Endothelial cell of umbilical vein (primary cell): ENCODE data around the gene SHOX. TPM values are rescaled to one million over a fixed set of nuclear protein-coding genes. Genes with fewer than 3 reads are reported as not detected.

Source experiments
- BruUV-seq: library from RNA; stranded (reverse); fragments of 400-500 nt; replicated peaks from 2 replicates; lab custom pipeline; 2021; lab: Mats Ljungman, UMichigan
- CTCF ChIA-PET: fragments of 300-600, 350-600 bp; sonication (Branson Sonifier 250); formaldehyde crosslinking; loops from one replicate; lab custom pipeline; 2021; ENCODE audit warnings: antibody characterized with exemption, inconsistent platforms; lab: Charles Lee
- POLR2A ChIA-PET: fragments of 300-600, 350-600 bp; sonication (Branson Sonifier 250); formaldehyde crosslinking; loops from one replicate; lab custom pipeline; 2021; ENCODE audit warnings: antibody characterized with exemption, inconsistent platforms; lab: Charles Lee
- DNase-seq: peaks from one replicate; pipeline ENCODE4 v3.0.0-alpha.2; 2011; ENCODE audit warnings: low read depth, low spot score
- FAIRE-seq: peaks from 2 replicates; lab custom pipeline; 2011; peaks lifted over from hg19 to GRCh38; lab: Jason Lieb, UNC
- H2AFZ ChIP-seq: 2 replicates; pipeline ENCODE4 v1.6.0; 2012; ENCODE audit warnings: low read depth, low read length, control low read depth, inconsistent platforms
- H3K27ac ChIP-seq: 2 replicates; pipeline ENCODE4 v1.5.1; 2011; ENCODE audit warnings: low read depth, mild to moderate bottlenecking, control low read depth, low read length, moderate library complexity; ENCODE audit not compliant: insufficient read depth
- H3K27me3 ChIP-seq, 2 experiments: 2 replicates each; pipeline versions ENCODE4 v1.6.0 to v1.6.1; 2011; ENCODE audit warnings: low read length in 2 of 2, mixed read lengths in 1 of 2; ENCODE audit not compliant: control insufficient read depth in 2 of 2, insufficient read depth in 2 of 2
- H3K36me3 ChIP-seq, 2 experiments: 2 replicates in 1 of 2; 3 replicates in 1 of 2; pipeline ENCODE4 v1.5.1; 2011; ENCODE audit warnings: low read length in 2 of 2, mild to moderate bottlenecking in 1 of 2, moderate library complexity in 1 of 2; ENCODE audit not compliant: control insufficient read depth in 2 of 2, insufficient read depth in 2 of 2; ENCODE audit errors: extremely low read depth in 1 of 2
- H3K4me1 ChIP-seq: 3 replicates; pipeline ENCODE4 v1.5.1; 2011; ENCODE audit warnings: mild to moderate bottlenecking, low read length; ENCODE audit not compliant: control insufficient read depth, insufficient read depth; ENCODE audit errors: extremely low read depth
- H3K4me2 ChIP-seq: 2 replicates; pipeline ENCODE4 v1.6.1; 2011; ENCODE audit warnings: low read length, control low read depth, mixed read lengths; ENCODE audit not compliant: insufficient read depth
- H3K4me3 ChIP-seq, 3 experiments: fragments of 200-600 bp in 1 of 3; sonication (generic), shearing (Covaris generic) in 1 of 3; replicated peaks in 1 of 3; 2 replicates each; pipeline ENCODE4 v1.5.1; 2011 to 2016; ENCODE audit warnings: control low read depth in 3 of 3, low read length in 3 of 3, mild to moderate bottlenecking in 2 of 3, inconsistent platforms in 1 of 3, low read depth in 1 of 3, moderate library complexity in 1 of 3; ENCODE audit not compliant: insufficient read depth in 1 of 3
- H3K79me2 ChIP-seq: 2 replicates; pipeline ENCODE4 v1.6.0; 2012; ENCODE audit warnings: low read length, inconsistent platforms; ENCODE audit not compliant: control insufficient read depth, insufficient read depth
- H3K9ac ChIP-seq: replicated peaks from 2 replicates; pipeline ENCODE3; 2011; ENCODE audit warnings: low read length, control low read depth; ENCODE audit not compliant: insufficient read depth; ENCODE audit errors: extremely low read depth
- H3K9me1 ChIP-seq: replicated peaks from 3 replicates; pipeline ENCODE4 v1.6.0; 2011; ENCODE audit warnings: mild to moderate bottlenecking, low read length; ENCODE audit not compliant: control insufficient read depth, insufficient read depth; ENCODE audit errors: extremely low read depth
- H3K9me3 ChIP-seq: replicated peaks from 2 replicates; pipeline ENCODE4 v1.5.1; 2012; ENCODE audit warnings: low read length, inconsistent platforms; ENCODE audit not compliant: control insufficient read depth, insufficient read depth
- H4K20me1 ChIP-seq: replicated peaks from 2 replicates; pipeline ENCODE3; 2011; ENCODE audit warnings: mild to moderate bottlenecking, low read length; ENCODE audit not compliant: control insufficient read depth, insufficient read depth; ENCODE audit errors: extremely low read depth
- CTCF ChIP-seq, 2 donors: IDR thresholded peaks; 1 replicate in 1 of 2; 2 replicates in 1 of 2; pipeline ENCODE4 v1.5.1; 2011; ENCODE audit warnings: low read length in 2 of 2, mild to moderate bottlenecking in 2 of 2, moderate library complexity in 2 of 2, control low read depth in 1 of 2, inconsistent platforms in 1 of 2, low read depth in 1 of 2; ENCODE audit not compliant: insufficient read depth in 1 of 2; ENCODE audit errors: extremely low read depth in 1 of 2
- EZH2 ChIP-seq: IDR thresholded peaks from 2 replicates; pipeline ENCODE4 v1.6.1; 2012; ENCODE audit warnings: borderline replicate concordance, low read depth, mild to moderate bottlenecking, moderate library complexity, low read length, inconsistent platforms; ENCODE audit not compliant: severe bottlenecking
- FOS ChIP-seq: IDR thresholded peaks from 2 replicates; pipeline ENCODE4 v1.6.1; 2011; ENCODE audit warnings: mild to moderate bottlenecking, low read length, moderate library complexity, borderline replicate concordance; ENCODE audit not compliant: insufficient read depth
- GATA2 ChIP-seq: IDR thresholded peaks from 2 replicates; pipeline ENCODE4 v1.7.0; 2011; ENCODE audit warnings: low read depth, mild to moderate bottlenecking, moderate library complexity, mixed read lengths, low read length; ENCODE audit not compliant: insufficient read length, insufficient read depth
- JUN ChIP-seq: IDR thresholded peaks from 2 replicates; pipeline ENCODE4 v1.6.1; 2011; ENCODE audit warnings: borderline replicate concordance, low read depth; ENCODE audit not compliant: insufficient read length, insufficient read depth
- MYC ChIP-seq: IDR thresholded peaks from one replicate; pipeline ENCODE4 v1.6.1; 2011; ENCODE audit warnings: mild to moderate bottlenecking, low read depth, low read length
- POLR2A ChIP-seq: IDR thresholded peaks from 2 replicates; pipeline ENCODE4 v1.6.1; 2012; ENCODE audit warnings: low read depth, mild to moderate bottlenecking, control low read depth, low read length
- POLR2AphosphoS5 ChIP-seq: IDR thresholded peaks from 2 replicates; pipeline ENCODE4 v1.6.1; 2012; ENCODE audit warnings: low read depth, mild to moderate bottlenecking, control low read depth, low read length, moderate library complexity; ENCODE audit not compliant: insufficient read depth
- dilution Hi-C: fragments of 300-500 bp; cut with MboI; formaldehyde crosslinking; loops from one replicate; pipeline ENCODE4 v1.15.0; 2019; ENCODE audit warnings: low sequenced_read_pairs; ENCODE audit not compliant: extremely low pct_ligation_motif_present
- intact Hi-C: fragments of 100-400 bp; cut with micrococcal nuclease; formaldehyde crosslinking; loops from one replicate; pipeline ENCODE4 v1.10.0; 2022
- polyA plus RNA-seq, 4 experiments: library from polyadenylated mRNA; depleted of rRNA in 3 of 4; stranded (reverse) in 3 of 4; unstranded in 1 of 4; fragments of >200 nt; gene quantifications; 2 replicates each; pipeline versions ENCODE4 v1.2.1 to v1.2.3, GENCODE V29; 2011 to 2012; ENCODE audit warnings: missing spikeins in 1 of 4
- total RNA-seq: library from RNA; stranded (reverse); gene quantifications from 2 replicates; pipeline ENCODE4 v1.2.3, GENCODE V29; 2021
- TF ChIP-seq, protein P1 (sequence below): IDR thresholded peaks from 2 replicates; pipeline ENCODE4 v1.6.1; 2011; ENCODE audit not compliant: insufficient read depth, insufficient read length

SHOX gene
- total and polyA plus RNA-seq, 2 donors (not counting 3 experiments of a cell fraction or from before 2014, with no cell fraction given) = not detected

DNA sequence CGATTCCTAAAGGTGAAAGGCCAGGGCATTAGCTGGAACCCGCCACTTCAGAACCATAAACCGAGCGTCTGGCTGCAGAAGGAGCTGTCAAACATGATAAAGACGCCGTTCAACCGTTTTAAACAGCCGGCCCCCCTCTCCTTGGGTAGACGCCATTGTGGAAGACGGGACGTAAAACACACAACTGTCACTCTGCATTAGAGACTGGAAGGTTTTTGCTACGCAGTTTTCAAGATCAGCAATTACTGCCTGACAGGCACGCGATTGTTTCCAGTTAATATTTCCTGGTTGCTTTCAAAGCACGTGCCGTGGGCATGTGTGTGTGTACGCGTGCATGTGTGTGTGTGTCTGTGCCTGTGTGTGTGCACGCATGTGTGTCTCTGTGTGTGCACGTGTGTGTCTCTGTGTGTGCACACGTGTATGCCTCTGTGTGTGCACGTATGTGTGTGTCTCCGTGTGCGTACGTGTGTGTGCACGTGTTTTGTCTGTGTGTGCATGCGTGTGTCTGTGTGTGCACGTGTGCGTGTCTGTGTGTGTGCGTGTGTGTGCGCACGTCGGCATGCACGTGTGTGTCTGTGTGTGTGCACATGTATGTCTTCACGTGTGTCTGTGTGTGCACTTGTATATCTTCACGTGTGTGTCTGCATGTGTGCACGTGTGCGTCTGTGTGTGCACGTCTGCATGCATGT, 48.8 kb downstream of the SHOX start:
- H3K27me3 ChIP-seq = no peaks in the 10 kb centered on the region
- H3K79me2 ChIP-seq = no peaks in the 10 kb centered on the region
- H3K9ac ChIP-seq = no peak overlapping the region
- intact Hi-C loops (no loop called here), dilution Hi-C loops (no loop called here)
- no peak overlapping the region for H3K4me3 ChIP-seq
- no peaks in the 10 kb centered on the region for H3K9me1 ChIP-seq
- ChIA-PET POLR2A (no interaction called here), CTCF (no interaction called here)
- H3K9me3 ChIP-seq = peaks cover 5% of the 10 kb centered on the region
- no peak overlapping the region for H2AFZ ChIP-seq
- no peak overlapping the region for H3K4me2 ChIP-seq
- H4K20me1 ChIP-seq = no peaks in the 10 kb centered on the region
- DNase-seq (no peak), FAIRE-seq (no peak)
- H3K27ac ChIP-seq = no peak overlapping the region
- TF ChIP-seq EZH2 = no peak
- no peak for TF ChIP-seq POLR2AphosphoS5
- H3K36me3 ChIP-seq = no peaks in the 10 kb centered on the region
- no TSS peak for BruUV-seq
- H3K4me1 ChIP-seq = no peaks in the 10 kb centered on the region

- H3K9me3 ChIP-seq = peaks cover 5% of the 10 kb centered on the region
- no TSS peak for BruUV-seq
Observed at GRCh38 chrX:680062-680461, 49.5 kb downstream of the SHOX start.

More at GRCh38 chrX:680062-680461, 49.5 kb downstream of the SHOX start:
- no peak for TF ChIP-seq MYC
- TF ChIP-seq FOS = no peak
- no peak for TF ChIP-seq JUN
- TF ChIP-seq, protein P1, sequence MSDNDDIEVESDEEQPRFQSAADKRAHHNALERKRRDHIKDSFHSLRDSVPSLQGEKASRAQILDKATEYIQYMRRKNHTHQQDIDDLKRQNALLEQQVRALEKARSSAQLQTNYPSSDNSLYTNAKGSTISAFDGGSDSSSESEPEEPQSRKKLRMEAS = no peak
- no peak for TF ChIP-seq GATA2
- no peak for TF ChIP-seq POLR2AphosphoS5
- no peak for TF ChIP-seq EZH2
- TF ChIP-seq POLR2A = no peak
- no peak for TF ChIP-seq CTCF (IDR thresholded peaks at IDR 0.05; ENCODE audit: extremely low read depth in 1 of 2, insufficient read depth in 1 of 2, low read depth in 1 of 2, low read length in 2 of 2)
- Histone ChIP-seq H3K27ac (no peak overlapping the region), H3K79me2 (no peaks in the 10 kb centered on the region), H3K4me2 (no peak overlapping the region), H3K4me3 (no peak overlapping the region), H3K27me3 (no peaks in the 10 kb centered on the region), H2AFZ (no peak overlapping the region), H3K4me1 (no peaks in the 10 kb centered on the region), H4K20me1 (no peaks in the 10 kb centered on the region), H3K36me3 (no peaks in the 10 kb centered on the region), H3K9ac (no peak overlapping the region), H3K9me1 (no peaks in the 10 kb centered on the region)
- ChIA-PET CTCF (no interaction called here), POLR2A (no interaction called here)
- dilution Hi-C loops = no loop called here
- FAIRE-seq (no peak), DNase-seq (no peak)
- intact Hi-C loops = no loop called here
